ENCODE results near the gene GABRA1. TPM values are rescaled to one million over a fixed set of nuclear protein-coding genes. Genes with fewer than 3 reads are reported as not detected.

GABRA1 gene
- total RNA-seq (not detected), polyA plus RNA-seq (not detected), total RNA-seq (0 to 0.09 (median 0) reads per million in 6 experiments)

- Mint-ChIP-seq H3K27me3 (peaks cover 7 to 26% (median 12%) of the 10 kb centered on the region in 5 donors), H3K9me3 (peaks cover 0 to 20% (median 4%) of the 10 kb centered on the region in 9 donors), H3K36me3 (no peaks in the 10 kb centered on the region), H3K4me1 (no peaks in the 10 kb centered on the region), H3K4me3 (no peak within 1 kb of the TSS), H3K27ac (no peak within 1 kb of the TSS)
- POLR2A ChIA-PET, result no interaction called here
- no peak for ATAC-seq
- DNase-seq, result no peak
Measured at GRCh38 chr5:161847941-161848391, at the start of gene GABRA1. Gene GABRA1, plus strand, starts transcription at chr5:161848120. Its CDS starts 2,691 bp downstream, at chr5:161850811.

GRCh38 chr5:161799316-161799715, 48.6 kb upstream of the GABRA1 start:
- Mint-ChIP-seq H3K4me3 (no peak overlapping the region), H3K4me1 (no peaks in the 10 kb centered on the region), H3K27me3 (no peaks in the 10 kb centered on the region), H3K36me3 (no peaks in the 10 kb centered on the region), H3K9me3 (peaks cover 0 to 22% (median 3%) of the 10 kb centered on the region in 9 donors), H3K27ac (no peak overlapping the region)
- no peak for DNase-seq
- no peak for ATAC-seq
- POLR2A ChIA-PET, result no interaction called here

GRCh38 chr5:161804263-161804662, 43.7 kb upstream of the GABRA1 start:
- POLR2A ChIA-PET, result no interaction called here
- no peaks in the 10 kb centered on the region for H3K4me1 Mint-ChIP-seq
- ATAC-seq (no peak), DNase-seq (no peak)
- H3K27me3 Mint-ChIP-seq, result no peaks in the 10 kb centered on the region
- peaks cover 0 to 16% (median 5%) of the 10 kb centered on the region in 9 donors for H3K9me3 Mint-ChIP-seq
- no peaks in the 10 kb centered on the region for H3K36me3 Mint-ChIP-seq
- H3K4me3 Mint-ChIP-seq, result no peak overlapping the region
- H3K27ac Mint-ChIP-seq, result no peak overlapping the region

GRCh38 chr5:161846746-161847145, 1.2 kb upstream of the GABRA1 start:
- Mint-ChIP-seq H3K27ac (no peak overlapping the region), H3K36me3 (no peaks in the 10 kb centered on the region), H3K9me3 (peaks cover 0 to 20% (median 4%) of the 10 kb centered on the region in 9 donors), H3K4me3 (no peak overlapping the region), H3K27me3 (peaks cover 7 to 26% (median 12%) of the 10 kb centered on the region in 5 donors), H3K4me1 (no peaks in the 10 kb centered on the region)
- no peak for ATAC-seq
- POLR2A ChIA-PET, result no interaction called here
- no peak for DNase-seq

GRCh38 chr5:161847447-161847846, 473 bp upstream of the GABRA1 start:
- H3K27me3 Mint-ChIP-seq, result peaks cover 7 to 26% (median 12%) of the 10 kb centered on the region in 5 donors
- H3K27ac Mint-ChIP-seq, result no peak overlapping the region
- no peaks in the 10 kb centered on the region for H3K36me3 Mint-ChIP-seq
- H3K4me1 Mint-ChIP-seq, result no peaks in the 10 kb centered on the region
- POLR2A ChIA-PET, result no interaction called here
- H3K4me3 Mint-ChIP-seq, result no peak overlapping the region
- peaks cover 0 to 20% (median 4%) of the 10 kb centered on the region in 9 donors for H3K9me3 Mint-ChIP-seq
- DNase-seq (no peak), ATAC-seq (no peak)

GRCh38 chr5:161850491-161850890, 2.6 kb downstream of the GABRA1 start:
- POLR2A ChIA-PET, result no interaction called here
- Mint-ChIP-seq H3K4me3 (no peak overlapping the region), H3K27ac (no peak overlapping the region), H3K36me3 (no peaks in the 10 kb centered on the region), H3K27me3 (peaks cover 7 to 26% (median 12%) of the 10 kb centered on the region in 5 donors), H3K4me1 (no peaks in the 10 kb centered on the region), H3K9me3 (peaks cover 0 to 20% (median 4%) of the 10 kb centered on the region in 9 donors)
- ATAC-seq, result no peak
- DNase-seq, result no peak

GRCh38 chr5:161851691-161852299, 3.9 kb downstream of the GABRA1 start:
- no peak for ATAC-seq
- H3K27ac Mint-ChIP-seq, result no peak overlapping the region
- POLR2A ChIA-PET, result no interaction called here

GRCh38 chr5:161857358-161857757, 9.4 kb downstream of the GABRA1 start:
- Mint-ChIP-seq H3K9me3 (peaks cover 0 to 13% (median 0%) of the 10 kb centered on the region in 9 donors), H3K27me3 (no peaks in the 10 kb centered on the region), H3K4me3 (no peak overlapping the region), H3K4me1 (no peaks in the 10 kb centered on the region), H3K36me3 (no peaks in the 10 kb centered on the region), H3K27ac (no peak overlapping the region)
- DNase-seq (no peak), ATAC-seq (no peak)
- POLR2A ChIA-PET, result no interaction called here

More at GRCh38 chr5:161851691-161852299, 3.9 kb downstream of the GABRA1 start:
- Mint-ChIP-seq H3K27me3 (peaks cover 7 to 22% (median 12%) of the 10 kb centered on the region in 5 donors), H3K36me3 (no peaks in the 10 kb centered on the region), H3K4me3 (no peak overlapping the region), H3K9me3 (peaks cover 0 to 15% (median 2%) of the 10 kb centered on the region in 9 donors), H3K4me1 (no peaks in the 10 kb centered on the region)
- no peak for DNase-seq

GRCh38 chr5:161863259-161863658, 15.3 kb downstream of the GABRA1 start:
- no peak overlapping the region for H3K4me3 Mint-ChIP-seq

GRCh38 chr5:161863811-161864210, 15.9 kb downstream of the GABRA1 start:
- DNase-seq (no peak), ATAC-seq (no peak)
- POLR2A ChIA-PET, result no interaction called here
- H3K27me3 Mint-ChIP-seq, result no peaks in the 10 kb centered on the region
- H3K4me1 Mint-ChIP-seq, result no peaks in the 10 kb centered on the region
- H3K36me3 Mint-ChIP-seq, result no peaks in the 10 kb centered on the region
- H3K9me3 Mint-ChIP-seq, result peaks cover 0 to 3% (median 0%) of the 10 kb centered on the region in 9 donors
- no peak overlapping the region for H3K4me3 Mint-ChIP-seq
- no peak overlapping the region for H3K27ac Mint-ChIP-seq

More at GRCh38 chr5:161863259-161863658, 15.3 kb downstream of the GABRA1 start:
- POLR2A ChIA-PET, result no interaction called here
- H3K36me3 Mint-ChIP-seq, result no peaks in the 10 kb centered on the region
- H3K9me3 Mint-ChIP-seq, result peaks cover 0 to 3% (median 0%) of the 10 kb centered on the region in 9 donors
- ATAC-seq (no peak), DNase-seq (no peak)
- H3K4me1 Mint-ChIP-seq, result no peaks in the 10 kb centered on the region
- H3K27me3 Mint-ChIP-seq, result no peaks in the 10 kb centered on the region
- H3K27ac Mint-ChIP-seq, result no peak overlapping the region

- no peaks in the 10 kb centered on the region for H3K36me3 Mint-ChIP-seq
- no peak for DNase-seq
- H3K27ac Mint-ChIP-seq, result no peak overlapping the region
Measured at GRCh38 chr5:161865510-161865909, 17.6 kb downstream of the GABRA1 start.

GRCh38 chr5:161889971-161890370, 42.1 kb downstream of the GABRA1 start:
- Mint-ChIP-seq H3K27ac (no peak overlapping the region), H3K36me3 (no peaks in the 10 kb centered on the region), H3K27me3 (no peaks in the 10 kb centered on the region), H3K4me1 (no peaks in the 10 kb centered on the region), H3K4me3 (no peak overlapping the region), H3K9me3 (peaks cover 0 to 27% (median 3%) of the 10 kb centered on the region in 9 donors)
- POLR2A ChIA-PET, result no interaction called here
- ATAC-seq, result no peak
- no peak for DNase-seq

More at GRCh38 chr5:161865510-161865909, 17.6 kb downstream of the GABRA1 start:
- Mint-ChIP-seq H3K4me3 (no peak overlapping the region), H3K4me1 (no peaks in the 10 kb centered on the region), H3K27me3 (no peaks in the 10 kb centered on the region), H3K9me3 (peaks cover 0 to 3% (median 0%) of the 10 kb centered on the region in 9 donors)
- POLR2A ChIA-PET, result no interaction called here
- no peak for ATAC-seq

- POLR2A ChIA-PET, result no interaction called here
- Mint-ChIP-seq H3K27me3 (no peaks in the 10 kb centered on the region), H3K9me3 (peaks cover 0 to 9% (median 2%) of the 10 kb centered on the region in 9 donors), H3K27ac (no peak overlapping the region), H3K36me3 (no peaks in the 10 kb centered on the region), H3K4me1 (no peaks in the 10 kb centered on the region), H3K4me3 (no peak overlapping the region)
- ATAC-seq, result no peak
- DNase-seq, result no peak
Measured at GRCh38 chr5:161895514-161895913, 47.6 kb downstream of the GABRA1 start.

- peaks cover 0 to 9% (median 3%) of the 10 kb centered on the region in 9 donors for H3K9me3 Mint-ChIP-seq
- ATAC-seq, result no peak
- H3K36me3 Mint-ChIP-seq, result no peaks in the 10 kb centered on the region
- POLR2A ChIA-PET, result no interaction called here
- H3K4me3 Mint-ChIP-seq, result no peak overlapping the region
- H3K4me1 Mint-ChIP-seq, result no peaks in the 10 kb centered on the region
- DNase-seq, result no peak
- H3K27me3 Mint-ChIP-seq, result no peaks in the 10 kb centered on the region
- H3K27ac Mint-ChIP-seq, result no peak overlapping the region
Measured at GRCh38 chr5:161897033-161897432, 49.1 kb downstream of the GABRA1 start.

Measured in naive thymus-derived CD8-positive, alpha-beta T cell (primary cell).